Smooth muscle cell of the brain vasculature (primary cell): ENCODE measurements around the gene GGA3.

Experiments used
- DNase-seq: peaks from one replicate; pipeline ENCODE4 v3.0.0-alpha.2; 2012; ENCODE audit warnings: low read depth, low spot score

GGA3 gene

GRCh38 chr17:75245011-75245410, 16.4 kb downstream of the GGA3 start:
- no peak for DNase-seq

DNA sequence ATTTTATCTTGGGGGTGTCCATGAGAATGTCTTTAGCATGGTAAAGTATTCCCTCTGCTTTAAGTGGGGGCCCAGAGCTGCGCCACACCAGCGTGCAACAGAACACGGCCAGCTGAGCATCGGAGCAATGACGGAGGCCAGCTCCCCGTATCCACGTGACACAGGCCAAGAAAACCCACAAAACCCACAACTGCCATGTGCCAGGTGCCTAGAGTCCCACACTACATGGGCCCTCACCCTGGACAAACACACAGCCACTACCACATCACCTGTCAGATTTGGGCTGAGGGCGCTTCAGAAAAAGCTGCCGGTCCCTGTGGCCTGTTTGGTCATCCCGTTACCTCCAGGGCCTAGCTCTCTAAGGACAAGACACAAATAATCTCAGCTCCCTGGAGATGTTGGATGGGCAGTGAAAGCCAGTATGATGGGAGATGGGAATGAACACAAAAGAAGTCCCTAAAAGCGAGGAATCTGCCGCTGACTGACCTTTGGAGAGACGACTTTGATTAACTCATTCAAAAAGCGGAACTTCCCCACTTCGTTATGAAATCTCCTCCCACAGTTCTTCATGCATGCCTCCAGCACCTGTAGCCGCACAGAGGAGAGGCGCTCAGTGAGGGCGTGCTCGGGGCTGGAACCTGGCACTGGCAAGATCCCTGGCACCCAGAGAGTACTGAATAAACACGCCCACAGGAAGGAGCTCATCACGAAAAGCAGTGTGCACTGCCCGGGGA, 17.1 kb downstream of the GGA3 start:
- no peak for DNase-seq

DNA sequence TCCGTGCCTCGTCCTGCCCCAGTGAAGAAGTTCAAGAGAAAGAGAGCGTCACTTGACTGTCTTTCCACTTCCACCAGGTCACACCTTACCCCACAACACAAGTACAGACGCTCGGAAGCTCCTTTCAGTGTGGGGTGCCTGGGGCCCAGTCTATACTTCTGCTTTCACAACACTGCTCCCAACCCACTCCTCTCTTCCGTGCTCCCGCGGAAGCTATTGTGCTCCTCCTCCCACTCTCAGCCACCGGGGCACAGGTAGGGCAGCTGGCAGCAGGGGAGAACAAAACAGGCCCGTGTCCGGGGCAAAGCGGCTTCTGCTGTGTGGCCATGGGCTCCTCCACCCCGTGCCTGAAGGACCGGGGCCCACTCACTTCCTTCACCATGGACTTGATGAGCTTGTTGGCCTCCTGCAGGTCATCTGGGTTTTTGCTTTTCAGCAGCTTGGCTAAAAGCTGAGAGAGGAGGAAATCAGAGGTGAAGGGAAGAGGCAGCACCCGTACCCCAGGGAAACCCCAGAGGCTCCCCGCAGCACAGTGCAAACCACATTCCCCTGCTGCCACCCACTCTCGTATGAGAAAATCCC, 18.9 kb downstream of the GGA3 start:
- DNase-seq: no peak

- no peak for DNase-seq
Observed at GRCh38 chr17:75241996-75242460, 19.4 kb downstream of the GGA3 start.

GRCh38 chr17:75241502-75241901, 19.9 kb downstream of the GGA3 start:
- DNase-seq: no peak

DNA sequence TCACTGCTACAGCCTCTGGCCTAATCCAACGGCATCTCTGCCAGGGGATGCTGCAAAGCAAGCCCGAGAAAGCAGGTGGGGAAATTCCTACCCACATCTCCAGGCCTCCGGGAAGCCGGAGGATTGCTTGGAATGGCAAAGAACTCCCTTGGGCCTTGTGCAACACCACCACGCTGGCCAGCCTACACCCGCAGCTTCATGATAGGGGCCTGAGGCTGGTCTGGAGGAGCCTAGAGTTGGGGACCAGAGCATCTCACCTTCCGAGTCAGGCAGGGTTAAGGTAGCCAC, 20.3 kb downstream of the GGA3 start:
- DNase-seq: no peak

DNA sequence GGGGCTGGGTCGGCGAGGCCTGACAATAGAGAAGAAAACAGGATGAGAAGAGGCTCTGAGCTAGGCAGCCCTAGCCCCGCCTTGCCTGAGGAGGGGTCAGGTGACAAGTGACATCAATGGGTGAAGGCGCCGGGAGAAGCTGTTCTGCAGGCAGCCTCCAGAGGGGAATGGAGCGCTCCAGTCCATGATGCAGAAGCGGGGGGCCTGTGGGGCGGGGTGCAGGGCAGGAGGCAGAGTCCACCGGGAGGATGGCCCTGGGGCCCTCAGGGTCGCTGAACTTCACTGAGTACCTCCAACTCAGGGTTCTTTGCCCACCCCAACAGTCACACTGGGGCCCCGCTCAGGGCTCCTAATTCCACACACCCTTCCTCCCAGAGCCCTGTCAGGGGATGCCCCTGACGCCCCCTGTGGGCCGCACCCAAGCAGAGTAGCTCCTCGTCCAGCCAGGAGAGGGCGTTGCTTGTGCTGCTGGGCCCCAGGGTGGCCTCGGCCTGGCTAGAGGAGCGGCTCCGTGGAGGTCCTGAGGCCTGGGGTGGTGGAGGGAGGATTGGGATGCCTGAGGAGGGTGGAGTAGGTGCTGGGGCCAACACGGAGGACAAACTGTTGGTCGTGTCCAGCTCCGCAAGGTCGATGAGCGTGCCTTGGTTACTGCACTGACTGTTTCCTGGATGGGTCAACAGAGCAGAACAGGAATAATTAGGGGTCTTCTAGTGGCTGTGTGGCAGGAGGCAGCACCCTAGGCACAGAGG, 20.8 kb downstream of the GGA3 start:
- no peak for DNase-seq

- no peak for DNase-seq
Observed at GRCh38 chr17:75239778-75240393, 21.5 kb downstream of the GGA3 start.

GRCh38 chr17:75239214-75239613, 22.2 kb downstream of the GGA3 start:
- DNase-seq: no peak

GRCh38 chr17:75238684-75239191, 22.7 kb downstream of the GGA3 start:
- no peak for DNase-seq

- DNase-seq: no peak
Observed at GRCh38 chr17:75238020-75238580, 23.3 kb downstream of the GGA3 start.

GRCh38 chr17:75237100-75238014, 24.0 kb downstream of the GGA3 start:
- no peak for DNase-seq

DNA sequence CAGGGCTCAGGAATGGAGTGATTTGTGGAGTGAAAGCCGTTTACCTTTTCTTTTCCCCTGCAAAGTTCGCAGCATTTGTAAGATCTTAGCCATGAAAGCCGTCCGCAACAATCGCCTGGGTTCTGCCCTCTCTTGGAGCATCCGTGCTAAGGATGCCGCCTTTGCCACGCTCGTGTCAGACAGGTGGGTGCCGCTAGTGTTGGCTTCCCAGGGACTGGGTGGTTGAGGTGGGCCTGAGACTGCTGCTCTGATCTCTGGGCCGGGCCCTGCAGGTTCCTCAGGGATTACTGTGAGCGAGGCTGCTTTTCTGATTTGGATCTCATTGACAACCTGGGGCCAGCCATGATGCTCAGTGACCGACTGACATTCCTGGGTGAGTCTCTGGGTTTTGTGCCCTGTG, 28.6 kb downstream of the GGA3 start:
- no peak for DNase-seq

- no peak for DNase-seq
Observed at GRCh38 chr17:75231741-75232464, 29.5 kb downstream of the GGA3 start.

DNA sequence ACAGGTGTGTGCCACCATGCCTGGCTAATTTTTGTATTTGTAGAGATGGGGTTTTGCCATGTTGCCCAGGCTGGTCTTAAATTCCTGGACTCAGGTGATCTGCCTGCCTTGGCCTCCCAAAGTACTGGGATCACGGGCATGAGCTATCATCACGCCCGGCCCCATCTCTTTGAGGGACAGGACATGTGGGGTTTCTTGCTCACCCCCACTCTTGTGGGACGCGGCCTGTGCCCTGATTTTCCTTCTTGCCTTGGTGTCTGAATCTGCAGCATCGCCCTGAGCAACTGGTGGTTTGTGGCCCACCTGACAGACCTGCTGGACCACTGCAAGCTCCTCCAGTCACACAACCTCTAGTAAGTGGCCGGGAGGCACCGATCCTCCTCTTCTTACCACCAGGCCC, 30.3 kb downstream of the GGA3 start:
- DNase-seq: no peak

GRCh38 chr17:75228847-75229246, 32.6 kb downstream of the GGA3 start:
- DNase-seq: no peak

GRCh38 chr17:75228305-75228704, 33.1 kb downstream of the GGA3 start:
- no peak for DNase-seq

DNA sequence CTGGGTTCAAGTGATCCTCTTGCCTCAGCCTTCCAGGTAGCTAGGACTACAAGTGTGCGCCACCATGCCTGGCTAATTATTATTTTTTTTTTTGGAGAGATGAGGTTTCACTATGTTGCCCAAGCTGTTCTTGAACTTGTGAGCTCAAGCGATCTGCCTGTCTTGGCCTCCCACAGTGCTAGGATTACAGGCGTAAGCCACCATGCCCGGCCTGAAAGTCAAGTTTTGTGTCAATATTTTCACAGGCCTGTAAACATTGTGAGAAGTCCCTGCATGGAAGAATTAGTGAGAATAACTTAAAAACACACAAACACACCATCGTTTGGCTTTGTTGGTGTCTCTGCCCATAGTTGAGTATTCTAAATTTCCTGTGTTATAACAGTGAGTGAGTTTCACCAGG, 33.7 kb downstream of the GGA3 start:
- DNase-seq: no peak

DNA sequence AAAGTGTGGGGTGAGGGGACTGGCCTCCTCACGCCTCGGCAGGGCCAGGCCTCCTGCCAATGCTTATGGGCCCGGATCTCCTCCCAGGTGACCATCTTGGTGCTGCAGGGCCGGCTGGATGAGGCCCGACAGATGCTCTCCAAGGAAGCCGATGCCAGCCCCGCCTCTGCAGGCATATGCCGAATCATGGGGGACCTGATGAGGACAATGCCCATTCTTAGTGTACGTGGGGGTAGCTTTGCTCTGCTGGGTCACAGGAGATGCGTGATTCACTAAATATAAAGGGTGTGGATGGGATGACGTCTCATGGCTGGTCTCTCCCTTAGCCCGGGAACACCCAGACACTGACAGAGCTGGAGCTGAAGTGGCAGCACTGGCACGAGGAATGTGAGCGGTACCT, 36.4 kb downstream of the GGA3 start:
- DNase-seq: no peak

DNA sequence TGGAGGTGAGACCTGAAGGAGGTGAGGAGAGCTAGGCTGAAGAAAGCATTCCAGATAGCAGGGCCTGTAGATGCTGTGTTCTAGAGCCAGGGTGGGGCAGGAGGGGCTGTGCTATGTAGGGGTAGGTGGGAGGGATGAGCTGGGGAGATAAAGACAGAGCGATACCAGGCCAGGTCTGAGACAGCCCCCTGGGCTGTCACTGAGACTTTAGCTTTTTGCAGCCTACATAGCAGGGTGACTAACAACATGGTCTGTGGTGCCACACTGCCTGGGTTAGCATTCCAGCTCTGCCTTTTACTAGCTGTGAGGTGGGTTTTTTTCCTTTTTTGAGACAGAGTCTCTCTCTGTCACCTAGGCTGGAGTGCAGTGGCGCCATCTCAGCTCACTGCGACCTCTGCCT, 41.6 kb downstream of the GGA3 start:
- no peak for DNase-seq
